Stimulated activated memory B cell treated with anti-CD40 and anti-IgM and Interleukin-4, amounts not matched to agents 10 μg/mL and 1 μg/mL and 100 μg/mL, for 72 hours (primary cell): Measurements from ENCODE around the gene EBPL.
"Not testable (repeated sequence)": the region's sequence is repeated elsewhere in the genome, so short reads cannot be mapped to it uniquely, and the experiment has no call there.

Experiments
- ATAC-seq: fragments of 150-1000 bp; cut with Tn5 transposase; 2 replicates; pipeline ENCODE4 v1.10.0; 2021
- H3K27ac Mint-ChIP-seq: one replicate; pipeline ENCODE4 v1.8.0; 2022; ENCODE audit warnings: mild to moderate bottlenecking, mixed read lengths
- H3K27me3 Mint-ChIP-seq: one replicate; pipeline ENCODE4 v1.8.0; 2022; ENCODE audit warnings: mixed read lengths
- H3K36me3 Mint-ChIP-seq: one replicate; pipeline ENCODE4 v1.8.0; 2022; ENCODE audit warnings: mixed read lengths
- H3K4me1 Mint-ChIP-seq: one replicate; pipeline ENCODE4 v1.8.0; 2022; ENCODE audit warnings: mixed read lengths
- H3K4me3 Mint-ChIP-seq: one replicate; pipeline ENCODE4 v1.8.0; 2022; ENCODE audit warnings: mild to moderate bottlenecking, moderate library complexity, mixed read lengths
- H3K9me3 Mint-ChIP-seq: one replicate; pipeline ENCODE4 v1.8.0; 2022; ENCODE audit warnings: mixed read lengths

Gene EBPL

GRCh38 chr13:49690995-49691784, at the start of gene EBPL:
Gene EBPL, minus strand, starts transcription at chr13:49691486. Its CDS starts 62 bp downstream, at chr13:49691424.
- Mint-ChIP-seq H3K4me1 (peaks cover 22% of the 10 kb centered on the region), H3K36me3 (peaks cover 19% of the 10 kb centered on the region), H3K4me3 (peak within 1 kb of the TSS; percentile 82), H3K9me3 (no peaks in the 10 kb centered on the region), H3K27me3 (no peaks in the 10 kb centered on the region), H3K27ac (peak within 1 kb of the TSS; percentile 79)
- ATAC-seq = peak; percentile 99

- Mint-ChIP-seq H3K4me1 (peaks cover 9% of the 10 kb centered on the region), H3K4me3 (no peak overlapping the region), H3K36me3 (peaks cover 36% of the 10 kb centered on the region), H3K27ac (no peak overlapping the region), H3K9me3 (no peaks in the 10 kb centered on the region), H3K27me3 (no peaks in the 10 kb centered on the region)
- ATAC-seq = no peak
These were observed 49.6 kb upstream of the EBPL start for GRCh38 chr13:49740870-49741269.

DNA sequence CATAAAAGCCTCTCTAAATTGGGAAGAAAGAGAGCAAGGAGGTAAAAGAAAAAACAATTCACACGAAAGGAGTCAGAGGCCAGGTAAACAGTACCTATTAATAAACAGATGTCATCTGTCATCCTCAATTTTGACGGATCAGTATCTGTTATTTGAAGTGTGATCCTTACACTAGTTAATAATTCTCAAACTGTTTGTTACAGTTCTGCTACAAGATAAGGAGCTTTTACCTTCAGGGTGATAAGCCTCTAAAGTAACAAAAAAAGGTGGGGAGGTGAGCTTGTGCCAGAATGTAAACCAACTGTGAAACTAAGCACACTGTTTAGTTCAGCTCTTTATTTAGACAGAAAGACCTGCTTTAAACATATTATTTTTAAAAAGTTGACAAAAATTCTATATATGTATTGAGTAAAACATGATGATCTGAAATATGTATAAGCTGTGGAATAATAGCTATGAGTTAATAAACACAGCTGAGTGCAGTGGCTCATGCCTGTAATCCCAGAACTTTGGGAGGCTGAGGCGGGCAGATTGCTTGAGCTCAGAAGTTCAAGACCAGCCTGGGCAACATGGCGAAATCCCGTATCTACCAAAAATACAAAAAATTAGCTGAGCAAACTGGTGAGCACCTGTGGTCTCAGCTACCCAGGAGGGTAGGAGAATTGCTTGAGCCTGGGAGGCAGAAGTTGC, 48.4 kb upstream of the EBPL start:
- Mint-ChIP-seq H3K4me1 (peaks cover 9% of the 10 kb centered on the region), H3K27ac (no peak overlapping the region), H3K4me3 (no peak overlapping the region), H3K36me3 (peaks cover 27% of the 10 kb centered on the region), H3K9me3 (no peaks in the 10 kb centered on the region), H3K27me3 (no peaks in the 10 kb centered on the region)
- ATAC-seq = no peak

GRCh38 chr13:49733181-49733951, 42.1 kb upstream of the EBPL start:
- Mint-ChIP-seq H3K36me3 (peaks cover 9% of the 10 kb centered on the region), H3K27ac (no peak overlapping the region), H3K4me3 (no peak overlapping the region), H3K27me3 (no peaks in the 10 kb centered on the region), H3K9me3 (no peaks in the 10 kb centered on the region), H3K4me1 (no peaks in the 10 kb centered on the region)
- ATAC-seq = no peak

- Mint-ChIP-seq H3K27ac (no peak overlapping the region), H3K9me3 (no peaks in the 10 kb centered on the region), H3K4me1 (no peaks in the 10 kb centered on the region), H3K36me3 (peaks cover 25% of the 10 kb centered on the region), H3K4me3 (no peak overlapping the region), H3K27me3 (no peaks in the 10 kb centered on the region)
- ATAC-seq = no peak
These were observed 40.5 kb upstream of the EBPL start for GRCh38 chr13:49731766-49732165.

GRCh38 chr13:49716615-49717014, 25.3 kb upstream of the EBPL start:
- Mint-ChIP-seq H3K36me3 (peaks cover 72% of the 10 kb centered on the region), H3K27ac (no peak overlapping the region), H3K4me1 (no peaks in the 10 kb centered on the region), H3K9me3 (peaks cover 9% of the 10 kb centered on the region), H3K27me3 (no peaks in the 10 kb centered on the region), H3K4me3 (no peak overlapping the region)
- ATAC-seq = no peak

DNA sequence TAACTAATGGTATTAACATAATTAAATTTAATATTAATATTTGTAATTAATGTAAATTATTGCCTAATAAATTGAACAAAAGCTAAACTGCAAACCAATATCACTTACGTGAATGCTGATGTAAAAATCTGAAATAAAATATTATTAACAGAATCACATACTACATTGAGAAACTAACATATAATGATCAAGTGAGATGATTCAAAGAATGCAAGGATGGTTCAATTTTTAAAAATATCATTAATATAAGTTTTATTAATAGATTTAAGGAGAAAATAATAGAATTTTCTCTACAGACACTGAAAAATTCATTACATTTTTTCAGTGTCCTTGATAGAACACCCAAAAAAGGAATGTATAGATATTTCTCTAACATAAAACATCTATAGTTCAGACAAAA, 23.5 kb upstream of the EBPL start:
- no peaks in the 10 kb centered on the region for H3K27me3 Mint-ChIP-seq
- H3K27ac Mint-ChIP-seq = no peak overlapping the region
- no peak for ATAC-seq
- H3K4me1 Mint-ChIP-seq = no peaks in the 10 kb centered on the region
- peaks cover 9% of the 10 kb centered on the region for H3K9me3 Mint-ChIP-seq
- peaks cover 71% of the 10 kb centered on the region for H3K36me3 Mint-ChIP-seq
- no peak overlapping the region for H3K4me3 Mint-ChIP-seq

GRCh38 chr13:49711218-49711863, 20.1 kb upstream of the EBPL start:
- no peak for ATAC-seq
- Mint-ChIP-seq H3K36me3 (peaks cover 65% of the 10 kb centered on the region), H3K27ac (no peak overlapping the region)

DNA sequence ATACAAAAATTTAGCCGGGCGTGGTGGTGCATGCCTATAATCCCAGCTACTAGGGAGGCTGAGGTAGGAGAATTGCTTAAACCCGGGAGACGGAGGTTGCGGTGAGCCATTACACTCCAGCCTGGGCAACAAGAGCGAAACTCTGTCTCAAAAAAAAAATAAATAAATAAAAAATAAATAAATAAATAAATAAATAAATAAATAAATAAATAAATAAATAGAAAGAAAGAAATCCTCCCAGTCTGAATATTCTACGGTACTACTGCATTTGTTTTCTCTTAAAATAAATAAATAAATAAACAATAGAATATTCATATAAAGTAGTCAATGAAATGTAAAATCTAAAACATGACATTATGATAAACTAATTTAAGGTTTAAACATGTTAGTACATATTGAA, 13.0 kb upstream of the EBPL start:
- H3K36me3 Mint-ChIP-seq = peaks cover 44% of the 10 kb centered on the region
- ATAC-seq, H3K27ac Mint-ChIP-seq, H3K27me3 Mint-ChIP-seq, H3K9me3 Mint-ChIP-seq, H3K4me1 Mint-ChIP-seq, H3K4me3 Mint-ChIP-seq: not testable (repeated sequence)

More at GRCh38 chr13:49711218-49711863, 20.1 kb upstream of the EBPL start:
- Mint-ChIP-seq H3K4me1 (no peaks in the 10 kb centered on the region), H3K4me3 (no peak overlapping the region), H3K27me3 (no peaks in the 10 kb centered on the region), H3K9me3 (peaks cover 2% of the 10 kb centered on the region)

DNA sequence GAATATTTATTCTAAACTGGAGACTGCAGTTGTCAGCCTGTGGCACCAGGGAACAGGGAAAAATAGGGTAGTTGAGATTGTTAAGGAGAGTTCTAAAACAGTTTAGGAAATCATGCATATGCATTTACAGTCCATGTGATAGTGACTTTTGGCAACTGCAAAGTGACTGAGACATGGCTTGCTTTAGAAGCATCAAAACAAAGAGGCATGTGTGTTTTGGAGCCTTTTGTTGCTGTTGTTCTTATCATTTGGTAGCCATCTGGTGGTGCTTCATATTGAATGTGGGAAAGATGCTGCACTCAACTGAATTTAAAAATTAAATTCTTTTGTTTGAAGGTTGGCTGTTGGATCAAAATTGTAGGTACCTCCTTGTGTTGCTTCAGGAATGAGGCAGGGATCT, 10.2 kb upstream of the EBPL start:
- no peak for ATAC-seq
- Mint-ChIP-seq H3K9me3 (no peaks in the 10 kb centered on the region), H3K36me3 (peaks cover 34% of the 10 kb centered on the region), H3K4me3 (no peak overlapping the region), H3K27ac (no peak overlapping the region), H3K27me3 (no peaks in the 10 kb centered on the region), H3K4me1 (no peaks in the 10 kb centered on the region)

DNA sequence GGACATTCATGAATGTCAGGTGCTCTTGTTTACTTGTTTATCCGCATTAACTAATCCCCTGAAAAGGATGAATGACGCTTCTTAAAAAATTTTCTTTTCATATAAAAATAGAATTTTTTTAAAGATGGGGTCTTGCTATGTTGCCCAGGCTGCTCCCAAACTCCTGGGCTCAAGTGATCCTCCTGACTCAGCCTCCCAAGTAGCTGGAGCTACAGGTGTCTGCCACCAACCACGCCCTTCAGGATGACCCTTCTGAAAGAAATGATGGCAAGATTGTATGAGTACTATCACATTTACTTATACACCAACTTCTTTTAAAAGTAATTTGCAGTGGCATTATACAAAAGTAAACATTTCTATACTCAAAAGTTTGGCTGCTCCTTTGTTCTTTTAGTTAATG, 6.2 kb upstream of the EBPL start:
- H3K27ac Mint-ChIP-seq = no peak overlapping the region
- no peaks in the 10 kb centered on the region for H3K9me3 Mint-ChIP-seq
- no peak for ATAC-seq
- H3K4me1 Mint-ChIP-seq = peaks cover 4% of the 10 kb centered on the region
- peaks cover 21% of the 10 kb centered on the region for H3K36me3 Mint-ChIP-seq
- H3K4me3 Mint-ChIP-seq = no peak overlapping the region
- H3K27me3 Mint-ChIP-seq = no peaks in the 10 kb centered on the region

- Mint-ChIP-seq H3K27ac (no peak overlapping the region), H3K36me3 (peaks cover 9% of the 10 kb centered on the region), H3K9me3 (no peaks in the 10 kb centered on the region), H3K4me3 (no peak overlapping the region), H3K27me3 (no peaks in the 10 kb centered on the region), H3K4me1 (peaks cover 17% of the 10 kb centered on the region)
- no peak for ATAC-seq
These were observed 3.2 kb upstream of the EBPL start for GRCh38 chr13:49694446-49694845.

DNA sequence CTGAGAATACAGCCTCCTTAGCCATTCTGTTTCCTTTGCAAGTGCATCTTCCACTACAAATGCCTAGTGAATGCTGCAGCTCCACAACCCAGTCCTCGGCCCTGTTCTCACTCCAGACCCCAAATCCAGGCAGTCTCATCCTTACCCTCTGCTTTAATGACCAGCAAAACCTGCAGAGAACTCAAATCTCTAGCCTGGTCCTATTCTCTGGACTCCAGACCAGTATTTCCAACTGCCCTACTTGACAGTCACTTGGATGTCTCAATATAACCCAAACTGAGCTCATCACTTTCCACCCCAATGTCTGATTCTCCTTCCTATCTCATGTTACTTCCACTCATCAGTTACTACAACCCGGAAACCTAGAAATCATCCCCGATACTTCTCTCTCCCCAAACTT, 2.6 kb upstream of the EBPL start:
- H3K4me1 Mint-ChIP-seq = peaks cover 17% of the 10 kb centered on the region
- H3K27me3 Mint-ChIP-seq = no peaks in the 10 kb centered on the region
- H3K4me3 Mint-ChIP-seq = no peak overlapping the region
- no peak for ATAC-seq
- peaks cover 9% of the 10 kb centered on the region for H3K36me3 Mint-ChIP-seq
- no peaks in the 10 kb centered on the region for H3K9me3 Mint-ChIP-seq
- H3K27ac Mint-ChIP-seq = no peak overlapping the region

DNA sequence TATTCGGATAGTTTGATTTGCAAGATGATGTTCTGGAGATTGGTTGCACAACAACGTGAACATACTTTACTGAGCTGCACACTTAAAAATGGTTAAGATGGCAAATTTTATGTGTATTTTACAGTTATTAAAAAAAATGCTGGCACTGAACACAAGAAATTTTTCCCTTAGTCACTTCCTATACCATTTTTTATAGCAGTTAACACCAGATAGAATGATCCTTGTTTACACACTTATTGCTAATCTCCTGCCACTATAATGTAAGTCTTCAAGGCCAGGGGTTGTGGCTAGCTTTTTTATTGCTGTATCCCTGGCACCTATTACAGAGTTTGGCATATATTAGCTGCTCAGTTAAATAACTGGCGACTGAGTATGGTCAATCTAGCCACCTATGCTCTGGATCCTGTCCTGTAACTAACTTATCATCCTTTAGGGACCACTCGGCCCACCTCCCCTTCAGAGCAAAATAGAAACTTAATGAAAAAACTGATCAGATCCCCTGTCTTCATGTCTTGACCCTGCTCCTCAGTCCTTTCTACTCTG, 2.0 kb upstream of the EBPL start:
- H3K9me3 Mint-ChIP-seq = no peaks in the 10 kb centered on the region
- peaks cover 17% of the 10 kb centered on the region for H3K4me1 Mint-ChIP-seq
- no peaks in the 10 kb centered on the region for H3K27me3 Mint-ChIP-seq
- H3K36me3 Mint-ChIP-seq = peaks cover 7% of the 10 kb centered on the region
- no peak overlapping the region for H3K4me3 Mint-ChIP-seq
- ATAC-seq = no peak
- no peak overlapping the region for H3K27ac Mint-ChIP-seq
